Measurements from ENCODE around the gene TENM4.
A peak's percentile ranks its signal among the peaks of the same experiment; 100 is the strongest.

The TENM4 gene

DNA sequence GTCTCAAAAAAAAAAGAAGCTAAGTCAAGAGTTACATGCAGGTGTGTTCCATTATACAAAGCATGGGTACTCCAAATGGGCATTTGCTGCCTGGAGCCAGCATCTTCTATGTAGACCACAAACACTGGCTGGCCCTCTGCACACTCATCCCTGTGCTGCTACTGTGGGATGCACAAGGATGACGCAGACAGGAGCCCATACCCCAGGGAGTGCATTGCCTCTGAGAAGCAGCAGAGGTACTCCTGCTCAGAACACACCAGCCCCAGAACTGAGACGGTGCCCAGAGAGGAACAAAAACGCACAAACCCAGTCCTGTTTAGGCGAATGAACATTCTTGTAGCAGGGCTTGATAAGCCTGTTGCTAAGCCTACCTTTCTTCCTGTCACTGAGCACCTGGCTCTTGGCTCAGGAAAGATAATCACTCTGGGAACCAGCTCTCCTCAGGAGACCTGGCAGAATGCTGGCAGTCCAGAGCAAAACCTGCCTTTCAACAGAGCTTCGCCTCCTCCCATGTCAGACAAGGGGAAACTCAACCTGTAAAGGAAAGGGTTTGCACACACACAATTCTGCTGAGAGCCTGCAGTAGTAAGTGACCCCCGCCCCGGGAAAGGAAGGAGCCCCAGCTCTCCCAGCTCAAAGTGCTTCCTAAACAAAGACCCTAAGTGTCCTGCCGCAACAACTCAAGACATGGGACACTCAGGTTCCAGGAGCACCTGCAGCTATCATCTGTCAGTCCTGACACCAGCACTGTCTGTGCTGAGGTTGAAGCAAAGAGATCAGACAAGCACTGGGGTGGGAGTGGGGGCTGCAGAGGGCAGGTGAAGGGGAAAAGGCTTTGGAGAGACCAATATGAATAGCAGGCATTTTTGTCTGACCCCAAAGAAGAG is 145.7 kb downstream of the TENM4 start:
- DNase-seq (ENCODE audit: low spot score), result no peak

- no peak for DNase-seq (ENCODE audit: low spot score)
Observed at GRCh38 chr11:79291948-79292347, 148.9 kb downstream of the TENM4 start.

DNA sequence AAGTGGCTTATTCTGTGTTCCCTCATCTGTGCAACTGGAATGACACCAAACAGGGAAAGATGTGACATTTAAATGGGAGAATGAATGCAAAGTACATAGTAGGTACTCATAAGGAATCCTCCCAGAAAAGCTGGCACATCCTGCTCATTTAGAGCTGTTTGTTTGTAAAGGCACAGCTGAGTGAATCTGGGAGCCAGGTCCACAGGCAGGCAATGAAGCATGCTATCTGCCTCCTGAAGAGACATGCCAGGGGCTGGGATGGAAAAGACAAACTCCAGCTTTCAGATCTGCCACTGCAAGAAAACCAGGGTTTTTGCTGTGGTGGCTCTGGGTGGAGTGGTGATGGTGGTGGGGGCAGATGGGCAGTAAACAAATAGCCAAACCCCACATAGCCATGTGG is 150.1 kb downstream of the TENM4 start:
- no peak for DNase-seq (ENCODE audit: low spot score)

DNA sequence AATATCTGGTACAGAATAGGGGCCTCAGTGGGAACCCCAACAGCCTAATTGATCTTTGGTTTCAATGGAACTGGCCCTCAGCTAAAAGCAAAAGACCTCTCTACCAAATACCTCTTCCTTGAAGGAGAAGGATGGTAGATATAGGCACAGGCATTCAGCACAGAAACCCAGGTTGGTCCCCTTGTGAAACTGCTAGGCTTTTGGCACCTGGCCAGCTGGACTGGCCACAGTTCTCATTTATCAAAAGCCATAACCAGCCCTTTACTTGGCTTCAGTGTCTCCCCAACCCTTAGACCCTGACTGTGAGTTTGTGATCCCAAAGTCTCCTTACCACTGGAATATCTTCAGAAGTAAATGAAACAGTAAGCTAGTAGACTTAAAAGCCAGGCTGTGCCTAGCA is 152.9 kb downstream of the TENM4 start:
- no peak for DNase-seq (ENCODE audit: low spot score)

- no peak for DNase-seq (ENCODE audit: low spot score)
Observed at GRCh38 chr11:79285756-79286155, 155.1 kb downstream of the TENM4 start.

DNA sequence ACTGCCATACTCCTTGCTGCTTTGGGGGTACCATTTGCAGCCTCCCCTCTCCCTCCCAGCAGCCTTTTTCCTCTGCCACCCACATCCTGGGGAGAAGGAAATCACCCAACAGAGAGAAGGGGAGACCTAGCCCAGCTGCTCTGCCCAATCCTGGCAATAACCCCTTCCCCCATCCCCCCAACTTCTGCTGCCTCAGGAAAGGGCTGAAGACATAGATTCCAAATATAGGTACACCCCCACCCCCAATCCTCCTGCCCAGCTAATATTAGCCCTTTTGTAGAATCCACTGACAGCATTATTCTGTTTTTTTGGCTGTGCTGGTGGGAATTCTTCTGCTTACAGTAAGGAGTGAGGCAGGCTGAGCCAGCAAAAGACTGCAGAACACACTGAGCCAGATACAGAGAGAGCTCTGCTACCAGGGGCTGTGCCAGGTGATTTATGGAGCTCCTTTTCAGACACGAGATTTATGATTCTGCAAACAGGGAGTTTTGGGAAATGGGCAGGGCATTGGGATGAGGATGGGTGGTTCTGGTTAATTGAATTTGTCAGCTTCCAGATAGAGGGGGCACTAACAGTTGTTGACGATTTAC is 164.0 kb downstream of the TENM4 start:
- DNase-seq (ENCODE audit: low spot score), result no peak

DNA sequence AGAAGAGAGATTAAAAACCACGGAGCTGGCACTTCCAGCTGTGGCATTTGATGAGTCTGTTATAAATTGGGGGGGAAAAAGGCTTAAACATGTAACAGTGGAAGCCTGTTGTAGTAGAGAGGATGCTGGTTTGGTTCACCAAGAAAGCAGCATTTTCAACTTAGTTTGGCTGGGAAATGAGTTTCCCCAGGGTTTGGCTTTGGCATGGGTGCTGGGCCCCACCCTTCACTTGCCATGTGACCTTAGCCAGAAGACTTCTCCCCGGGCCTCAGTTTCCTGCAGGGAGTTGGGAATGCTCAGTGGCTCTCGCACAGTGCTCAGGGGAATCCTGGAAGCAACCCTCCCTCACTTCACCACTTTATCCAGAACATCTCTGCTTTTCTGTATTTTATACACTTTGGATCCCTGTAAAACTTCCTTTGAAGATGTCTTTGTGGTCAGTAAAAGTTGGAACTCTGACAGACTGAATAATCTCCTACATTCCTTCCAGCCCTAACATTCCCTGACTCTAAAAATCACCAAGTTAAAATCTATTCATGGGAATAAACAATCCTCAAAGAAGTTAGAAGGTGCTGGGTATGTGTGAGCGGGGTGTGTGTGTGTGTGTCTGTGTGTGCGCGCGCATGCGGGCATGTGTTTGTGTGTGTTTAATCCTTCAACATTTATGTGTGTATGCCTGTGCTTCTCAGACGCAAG is 166.0 kb downstream of the TENM4 start:
- peak; percentile 55 for DNase-seq (ENCODE audit: low spot score)

DNA sequence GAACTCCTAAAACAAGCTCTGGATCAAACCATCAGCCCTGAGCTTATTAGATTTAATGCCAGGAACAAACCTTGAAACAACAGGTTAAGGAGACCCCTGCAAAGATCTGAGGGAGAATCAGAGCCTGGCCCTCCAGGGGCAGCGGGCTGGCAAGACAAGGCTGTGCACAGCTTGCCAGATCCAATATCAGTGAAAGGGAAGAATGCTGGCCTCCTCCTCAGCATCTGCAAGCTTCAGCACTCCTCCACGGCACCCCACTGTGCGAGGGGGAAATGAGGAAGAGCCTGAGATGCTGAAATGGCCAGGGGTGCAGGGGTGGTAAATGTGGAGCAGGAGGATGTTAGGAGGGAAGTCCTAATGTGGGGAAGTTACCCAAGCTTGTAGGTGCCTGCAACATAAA is 167.0 kb downstream of the TENM4 start:
- no peak for DNase-seq (ENCODE audit: low spot score)

DNA sequence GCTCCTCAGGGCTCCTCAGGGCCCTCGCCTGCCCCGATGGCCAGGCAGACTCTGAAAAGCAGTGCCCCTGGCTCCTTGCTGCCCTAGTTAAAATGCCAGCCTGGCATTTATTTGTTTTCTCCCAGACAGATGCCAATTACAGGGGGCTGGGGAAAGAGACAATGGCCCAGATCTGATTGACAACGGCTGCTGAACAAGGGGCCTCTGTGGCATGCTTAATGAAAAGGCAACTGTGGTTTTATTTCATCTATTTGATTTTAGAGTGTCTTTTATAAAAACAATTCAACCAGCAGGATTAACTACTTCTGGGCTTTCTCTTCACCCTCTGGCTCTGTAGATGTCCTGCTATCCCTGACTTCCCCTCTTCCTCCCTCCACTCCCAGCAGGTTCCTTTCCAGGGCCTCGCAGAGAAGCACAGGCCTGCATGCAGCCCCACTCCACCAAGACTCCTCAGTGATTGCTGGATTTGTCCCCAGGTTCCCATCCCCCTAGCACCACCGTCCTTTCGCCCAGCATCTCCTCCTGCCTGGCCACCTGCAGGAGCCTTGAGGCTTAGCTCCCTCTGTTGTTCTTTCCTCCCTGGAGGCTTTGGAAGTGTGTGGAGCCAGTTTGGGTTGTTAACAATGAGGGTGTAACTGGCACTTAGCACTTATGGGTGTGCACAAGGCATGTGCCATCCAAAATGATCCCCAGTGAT is 171.1 kb downstream of the TENM4 start:
- DNase-seq (ENCODE audit: low spot score), result no peak

DNA sequence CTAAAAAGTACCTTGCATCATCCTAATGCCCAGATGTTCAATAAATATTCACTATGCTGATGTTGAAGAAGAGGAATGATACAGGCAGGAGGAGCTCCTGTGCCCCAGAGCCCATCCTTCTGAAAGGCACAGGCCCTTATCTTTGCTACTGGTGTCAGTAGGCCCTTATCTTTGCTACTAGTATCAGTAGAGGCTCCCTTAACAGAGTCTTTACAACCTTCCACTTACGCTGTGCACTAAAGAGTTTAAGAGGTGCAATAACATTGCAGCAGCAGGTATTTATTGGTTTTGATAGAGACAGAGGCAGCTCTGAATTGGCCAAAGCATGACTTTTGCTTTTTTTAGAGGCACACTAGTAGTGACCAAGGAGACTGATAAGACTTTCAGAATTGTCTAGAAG is 174.4 kb downstream of the TENM4 start:
- no peak for DNase-seq (ENCODE audit: low spot score)

- DNase-seq (ENCODE audit: low spot score), result no peak
Observed at GRCh38 chr11:79265756-79266322, 175.0 kb downstream of the TENM4 start.

DNA sequence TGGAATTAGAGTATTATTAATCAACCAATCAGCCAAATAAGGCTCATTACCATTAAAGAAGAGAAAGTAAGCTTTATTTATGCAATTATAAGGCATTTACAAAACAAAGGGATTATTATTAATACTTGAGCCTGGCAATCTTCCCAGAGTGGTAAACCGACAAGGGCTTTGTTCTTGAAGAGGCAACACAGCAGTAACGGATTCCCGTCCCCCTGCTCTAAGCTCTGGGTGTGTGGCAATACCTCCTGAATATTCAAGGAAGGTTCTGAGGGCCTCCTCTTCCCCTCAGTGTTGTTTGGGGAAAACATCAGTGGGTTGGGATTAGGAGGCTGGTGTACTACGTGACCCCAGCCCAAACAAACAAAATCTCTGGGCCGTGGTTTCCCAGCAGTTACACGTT is 176.5 kb downstream of the TENM4 start:
- no peak for DNase-seq (ENCODE audit: low spot score)

- no peak for DNase-seq (ENCODE audit: low spot score)
Observed at GRCh38 chr11:79263001-79263400, 177.8 kb downstream of the TENM4 start.

DNA sequence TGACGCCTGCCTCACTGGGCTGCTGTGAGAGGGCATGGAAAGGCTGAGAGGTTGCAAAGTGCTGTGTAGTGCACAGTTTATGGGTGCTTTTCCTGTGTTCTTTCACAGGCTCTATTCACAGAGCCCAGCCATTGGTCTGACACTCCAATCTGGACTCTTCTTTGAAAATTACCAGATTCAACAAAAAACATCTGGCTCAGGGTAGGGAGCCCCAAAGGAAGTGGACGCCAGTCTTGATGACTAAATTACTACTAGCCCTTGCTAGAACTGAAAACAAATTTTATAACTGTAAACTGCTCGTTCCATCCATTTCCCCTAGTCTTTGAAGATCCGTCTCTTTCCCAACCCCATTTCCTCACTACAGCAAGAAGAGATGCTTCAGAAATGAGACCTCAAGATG is 178.6 kb downstream of the TENM4 start:
- peak; percentile 70 for DNase-seq (ENCODE audit: low spot score)

DNA sequence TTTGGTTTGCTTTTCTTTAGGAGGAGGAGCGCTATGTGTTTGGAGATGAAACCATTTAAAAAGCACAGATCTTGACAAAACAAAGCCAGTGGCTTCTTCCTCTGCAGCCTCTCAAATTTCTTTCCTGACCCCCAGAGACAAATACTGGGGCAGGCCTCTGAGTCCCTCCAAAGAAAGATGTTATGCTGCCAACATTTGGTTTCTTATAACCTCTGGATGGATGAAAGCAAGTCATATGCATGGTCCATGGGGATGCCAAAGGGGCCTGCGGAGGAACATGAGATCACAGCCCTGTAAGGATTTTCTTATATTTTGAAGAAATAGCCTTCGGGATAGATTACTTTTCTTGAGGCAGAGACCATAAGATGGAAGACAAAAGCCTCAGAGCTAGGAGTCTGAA is 179.1 kb downstream of the TENM4 start:
- no peak for DNase-seq (ENCODE audit: low spot score)

GRCh38 chr11:79259800-79260199 is 181.0 kb downstream of the TENM4 start:
- DNase-seq (ENCODE audit: low spot score), result no peak

DNA sequence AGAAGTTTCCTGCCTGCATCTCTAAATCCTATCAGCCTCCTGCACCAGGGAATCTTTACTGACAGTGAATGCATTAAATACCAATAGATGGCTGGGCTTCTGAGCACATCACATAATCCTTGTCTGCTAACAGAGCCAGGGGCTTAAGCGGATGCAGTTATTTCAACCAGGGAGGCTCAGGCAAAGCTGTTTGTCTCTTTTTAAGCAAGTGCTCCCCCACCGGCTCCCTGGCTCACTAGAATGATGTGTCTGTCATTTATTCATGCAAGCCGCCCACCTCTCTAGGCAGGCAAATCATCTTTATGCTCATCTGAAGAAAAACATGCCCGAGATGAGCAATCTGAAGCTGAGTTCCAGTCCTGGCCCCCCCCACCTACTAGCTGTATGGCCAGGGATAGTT is 182.3 kb downstream of the TENM4 start:
- no peak for DNase-seq (ENCODE audit: low spot score)

GRCh38 chr11:79255965-79256364 is 184.9 kb downstream of the TENM4 start:
- no peak for DNase-seq (ENCODE audit: low spot score)

GRCh38 chr11:79253280-79253679 is 187.6 kb downstream of the TENM4 start:
- no peak for DNase-seq (ENCODE audit: low spot score)

DNA sequence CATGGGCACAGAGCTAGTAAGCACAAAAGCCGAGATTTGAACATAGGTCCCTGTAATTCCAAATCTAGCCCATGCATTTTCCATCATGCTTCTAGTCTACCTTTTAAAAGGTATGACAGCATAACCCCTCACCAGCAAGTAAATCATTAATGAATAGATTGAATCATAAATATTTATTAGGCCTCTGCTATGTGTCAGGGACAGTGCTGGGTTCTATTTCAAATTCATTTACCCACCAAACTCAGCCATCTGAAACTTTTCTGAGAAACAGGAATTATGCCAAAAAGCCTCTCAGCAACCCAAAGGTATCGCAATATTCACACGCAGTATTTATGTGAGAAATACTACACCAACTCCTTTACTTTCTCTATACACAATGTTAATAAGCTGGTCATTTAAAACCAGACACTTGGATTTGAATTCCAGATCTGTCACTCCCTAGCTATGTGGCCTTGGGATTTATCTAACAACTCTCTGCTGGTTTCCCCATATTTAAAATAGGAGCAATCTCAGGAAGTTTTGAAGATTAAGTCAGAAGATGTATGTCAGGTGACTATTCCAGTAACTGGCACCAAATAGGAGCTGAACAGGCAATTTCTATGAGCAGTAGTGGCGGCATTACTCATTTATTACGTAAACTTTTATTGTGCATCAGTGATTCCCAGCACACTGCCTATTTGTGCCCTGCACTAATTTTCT is 191.4 kb downstream of the TENM4 start:
- peak; percentile 24 for DNase-seq (ENCODE audit: low spot score)

DNA sequence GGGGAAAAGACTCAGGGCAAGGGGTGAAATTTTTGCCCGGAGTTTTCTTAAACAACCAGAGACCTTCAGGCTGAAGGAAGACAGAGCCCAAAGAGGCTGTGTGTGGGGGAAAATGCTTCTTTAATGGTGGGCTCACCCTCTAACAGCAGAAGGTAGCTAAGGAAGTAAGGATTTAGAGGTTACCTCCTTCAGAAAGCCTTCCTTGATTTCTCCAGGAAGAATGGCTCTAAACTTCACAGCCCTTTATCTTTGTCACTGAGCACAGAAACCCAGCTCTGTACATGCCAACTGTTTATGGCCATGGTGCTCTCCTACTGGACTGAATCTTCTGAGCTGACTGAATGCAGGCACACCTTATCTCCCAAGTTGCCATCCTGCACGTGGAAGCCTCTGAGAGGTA is 196.0 kb downstream of the TENM4 start:
- no peak for DNase-seq (ENCODE audit: low spot score)
